Glutamatergic neuron (in vitro differentiated cells): ENCODE measurements around the gene MPL. TPM values are rescaled to one million over a fixed set of nuclear protein-coding genes. Genes with fewer than 3 reads are reported as not detected.
"Not testable (repeated sequence)": the region's sequence is repeated elsewhere in the genome, so short reads cannot be mapped to it uniquely, and the experiment has no call there.

ENCODE experiments used
- DNase-seq: peaks from one replicate; pipeline ENCODE4 v3.0.0; 2022
- H3K27ac Mint-ChIP-seq: one replicate; pipeline ENCODE4 v1.8.0; 2020; ENCODE audit warnings: mild to moderate bottlenecking, mixed read lengths, inconsistent platforms; ENCODE audit not compliant: unreplicated experiment
- H3K27me3 Mint-ChIP-seq: one replicate; pipeline ENCODE4 v1.8.0; 2020; ENCODE audit warnings: mild to moderate bottlenecking, moderate library complexity, mixed read lengths, inconsistent platforms; ENCODE audit not compliant: unreplicated experiment
- H3K36me3 Mint-ChIP-seq: one replicate; pipeline ENCODE4 v1.8.0; 2020; ENCODE audit warnings: mild to moderate bottlenecking, mixed read lengths, inconsistent platforms; ENCODE audit not compliant: unreplicated experiment
- H3K4me1 Mint-ChIP-seq: one replicate; pipeline ENCODE4 v1.8.0; 2020; ENCODE audit warnings: mild to moderate bottlenecking, low read depth, mixed read lengths, inconsistent platforms; ENCODE audit not compliant: unreplicated experiment
- H3K4me3 Mint-ChIP-seq: one replicate; pipeline ENCODE4 v1.8.0; 2020; ENCODE audit warnings: mild to moderate bottlenecking, mixed read lengths, inconsistent platforms; ENCODE audit not compliant: unreplicated experiment
- H3K9me3 Mint-ChIP-seq: one replicate; pipeline ENCODE4 v1.8.0; 2020; ENCODE audit warnings: mild to moderate bottlenecking, moderate library complexity, mixed read lengths, inconsistent platforms; ENCODE audit not compliant: unreplicated experiment
- total RNA-seq: library from RNA; stranded (reverse); fragmentation: NEBNext Ultra II Directional; extraction: Animal tissue kit (Norgen Biotek cat#: 25700); gene quantifications from one replicate; pipeline ENCODE4 v1.2.1, GENCODE V29; 2021; ENCODE audit not compliant: unreplicated experiment
- TF ChIP-seq, protein P1 (sequence below): fragments of 200-600 bp; sonication (generic); IDR thresholded peaks from one replicate; pipeline ENCODE4 v1.5.0; 2021; ENCODE audit not compliant: partially characterized antibody, unreplicated experiment

The MPL gene
- total RNA-seq, 1 donor from 2014 or later = not detected

DNA sequence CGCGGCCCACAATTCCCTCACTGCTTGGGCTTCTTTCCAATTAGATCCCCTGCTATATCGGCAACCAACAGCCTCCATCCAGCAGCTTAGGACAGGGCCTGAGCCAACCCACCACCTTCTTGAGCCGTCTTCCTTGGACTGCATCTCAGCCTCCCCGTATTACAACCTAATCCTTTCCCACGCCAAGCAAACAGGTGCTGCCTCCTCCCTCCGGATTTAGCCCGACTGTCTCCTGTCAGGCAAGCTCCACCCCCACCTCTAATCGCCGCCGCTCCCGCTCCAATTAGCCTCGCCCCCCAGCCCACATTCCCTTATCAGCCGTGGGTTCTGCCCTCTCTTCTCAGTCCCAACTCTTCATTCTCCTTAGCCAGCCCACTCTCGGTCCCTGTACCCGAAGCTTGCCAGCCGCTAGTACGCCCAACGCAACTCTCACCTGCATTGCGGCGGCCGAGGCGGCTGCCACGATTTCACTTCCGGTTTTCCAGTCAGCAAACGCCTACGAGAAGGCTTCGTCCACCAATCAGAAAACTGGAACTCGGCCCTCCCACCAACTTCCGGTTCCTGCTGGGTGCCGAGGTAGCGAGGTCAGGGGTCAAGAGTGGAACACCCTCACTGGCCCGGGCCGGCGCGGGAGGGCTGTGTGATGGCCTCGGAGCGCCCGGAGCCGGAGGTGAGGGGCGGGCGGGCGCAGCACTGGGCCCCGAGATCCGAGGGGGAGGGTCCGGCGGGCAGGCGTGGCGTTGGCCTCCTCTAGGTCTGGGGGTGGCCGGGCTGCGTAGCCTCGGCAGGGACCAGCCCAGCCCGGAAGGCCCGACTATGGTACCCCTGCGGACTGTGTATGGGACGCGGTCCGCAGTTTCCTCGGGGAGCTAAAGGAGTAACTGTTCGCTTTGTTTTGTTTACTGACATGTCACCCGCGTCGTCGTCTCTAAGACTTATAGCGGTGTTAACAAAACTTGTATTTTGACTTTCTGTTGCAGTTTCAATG is 52.0 kb downstream of the MPL start, which contains the start of the genes MED8 and SZT2:
Gene MED8, minus strand, starts transcription at position 475 of the 988 bp plus-strand sequence. Its CDS starts 36 bp downstream, at position 439.
Gene SZT2, plus strand, starts transcription at position 574 of the 988 bp plus-strand sequence. Its CDS starts 70 bp downstream, at position 644.
- Mint-ChIP-seq H3K36me3 (peaks cover 5% of the 10 kb centered on the region), H3K4me3 (peak within 1 kb of the TSS; percentile 100), H3K4me1 (peaks cover 11% of the 10 kb centered on the region), H3K27me3 (peaks cover 3% of the 10 kb centered on the region), H3K27ac (peak within 1 kb of the TSS; percentile 95), H3K9me3 (no peaks in the 10 kb centered on the region)
- DNase-seq = peak; percentile 96
- TF ChIP-seq, protein P1, sequence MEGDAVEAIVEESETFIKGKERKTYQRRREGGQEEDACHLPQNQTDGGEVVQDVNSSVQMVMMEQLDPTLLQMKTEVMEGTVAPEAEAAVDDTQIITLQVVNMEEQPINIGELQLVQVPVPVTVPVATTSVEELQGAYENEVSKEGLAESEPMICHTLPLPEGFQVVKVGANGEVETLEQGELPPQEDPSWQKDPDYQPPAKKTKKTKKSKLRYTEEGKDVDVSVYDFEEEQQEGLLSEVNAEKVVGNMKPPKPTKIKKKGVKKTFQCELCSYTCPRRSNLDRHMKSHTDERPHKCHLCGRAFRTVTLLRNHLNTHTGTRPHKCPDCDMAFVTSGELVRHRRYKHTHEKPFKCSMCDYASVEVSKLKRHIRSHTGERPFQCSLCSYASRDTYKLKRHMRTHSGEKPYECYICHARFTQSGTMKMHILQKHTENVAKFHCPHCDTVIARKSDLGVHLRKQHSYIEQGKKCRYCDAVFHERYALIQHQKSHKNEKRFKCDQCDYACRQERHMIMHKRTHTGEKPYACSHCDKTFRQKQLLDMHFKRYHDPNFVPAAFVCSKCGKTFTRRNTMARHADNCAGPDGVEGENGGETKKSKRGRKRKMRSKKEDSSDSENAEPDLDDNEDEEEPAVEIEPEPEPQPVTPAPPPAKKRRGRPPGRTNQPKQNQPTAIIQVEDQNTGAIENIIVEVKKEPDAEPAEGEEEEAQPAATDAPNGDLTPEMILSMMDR = no peak

DNA sequence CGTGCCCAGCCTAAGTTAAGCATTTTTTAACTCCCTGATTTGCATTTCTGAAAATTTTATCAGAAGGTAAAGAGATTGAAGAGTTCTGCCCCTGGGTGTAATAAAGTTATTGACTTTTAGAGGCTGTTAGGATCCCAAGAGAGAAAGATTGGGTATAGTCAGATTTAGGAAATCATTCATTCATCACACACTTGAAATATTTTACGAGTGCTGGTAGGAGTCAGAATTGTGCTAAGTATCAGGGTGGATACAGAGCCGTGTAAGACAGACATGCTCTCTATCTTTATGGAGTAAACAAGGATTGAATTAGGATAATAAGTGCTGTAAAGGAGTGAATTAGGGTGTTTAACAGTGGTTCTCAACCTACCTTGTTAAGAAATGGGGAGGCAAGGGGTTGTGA is 55.1 kb downstream of the MPL start:
- Mint-ChIP-seq H3K36me3 (no peaks in the 10 kb centered on the region), H3K9me3 (no peaks in the 10 kb centered on the region), H3K4me3 (no peak overlapping the region), H3K27me3 (peaks cover 3% of the 10 kb centered on the region), H3K27ac (no peak overlapping the region), H3K4me1 (peaks cover 9% of the 10 kb centered on the region)
- TF ChIP-seq, protein P1 = no peak
- no peak for DNase-seq

DNA sequence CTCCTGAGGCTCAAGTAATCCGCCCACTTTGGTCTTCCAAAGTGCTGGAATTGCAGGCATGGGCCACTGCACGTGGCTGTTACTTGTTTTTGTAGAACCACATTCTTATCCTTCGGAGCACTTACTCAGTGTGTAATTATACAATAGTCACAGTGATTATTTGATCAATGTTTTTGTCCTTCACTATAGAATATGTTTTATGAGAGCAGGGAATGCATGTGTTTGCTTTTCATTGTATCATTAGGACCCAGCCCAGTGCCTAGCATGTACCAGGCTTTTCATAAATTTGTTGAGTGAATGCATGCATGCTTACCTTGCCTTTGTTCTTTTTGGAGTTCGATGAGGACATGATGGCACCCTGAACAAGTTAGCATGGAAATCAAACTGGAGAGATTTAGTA is 57.9 kb downstream of the MPL start:
- Mint-ChIP-seq H3K27me3 (no peaks in the 10 kb centered on the region), H3K9me3 (no peaks in the 10 kb centered on the region), H3K4me3 (no peak overlapping the region), H3K27ac (no peak overlapping the region), H3K4me1 (no peaks in the 10 kb centered on the region), H3K36me3 (no peaks in the 10 kb centered on the region)
- DNase-seq = no peak
- TF ChIP-seq, protein P1 = no peak

DNA sequence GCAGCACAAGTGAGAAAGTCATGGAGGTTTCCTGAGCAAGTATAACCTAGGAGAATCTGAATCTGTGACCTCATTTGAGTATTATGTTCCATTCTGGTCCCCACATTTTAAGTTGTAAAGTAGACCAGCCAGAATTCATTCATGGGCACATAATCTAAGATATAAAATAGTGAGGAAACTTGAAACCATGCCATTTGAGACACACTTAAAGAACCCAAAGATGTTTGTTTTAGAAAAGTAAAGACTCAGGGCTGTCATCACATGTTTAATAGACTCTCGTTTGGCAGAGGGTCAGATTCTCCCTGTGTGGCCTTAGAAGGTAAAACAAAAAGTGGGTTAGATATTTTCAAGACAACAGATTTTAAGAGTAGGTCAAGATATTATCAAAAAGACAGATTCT is 58.4 kb downstream of the MPL start:
- TF ChIP-seq, protein P1 = no peak
- no peak for DNase-seq
- Mint-ChIP-seq H3K4me3 (no peak overlapping the region), H3K27me3 (no peaks in the 10 kb centered on the region), H3K36me3 (no peaks in the 10 kb centered on the region), H3K4me1 (no peaks in the 10 kb centered on the region), H3K9me3 (no peaks in the 10 kb centered on the region), H3K27ac (no peak overlapping the region)

DNA sequence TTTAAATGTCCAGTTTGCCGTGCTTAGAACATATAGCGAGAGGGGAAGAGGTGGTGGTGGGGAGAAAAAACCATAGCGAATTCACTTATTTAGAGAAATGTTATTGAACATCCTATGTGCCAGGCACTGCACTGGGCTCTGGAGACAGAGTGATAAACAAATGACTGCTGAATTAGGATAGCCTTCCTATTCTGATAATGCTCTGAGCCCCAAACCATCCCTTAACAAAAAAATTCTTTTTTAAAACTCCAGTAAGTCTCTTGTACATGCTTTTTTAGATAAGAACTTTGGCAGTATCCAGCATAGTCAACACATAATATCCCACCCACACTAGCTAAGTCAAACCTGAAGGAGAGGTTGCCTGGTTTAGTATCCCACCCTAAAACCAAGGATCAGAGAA is 60.6 kb downstream of the MPL start:
- no peaks in the 10 kb centered on the region for H3K36me3 Mint-ChIP-seq
- TF ChIP-seq, protein P1 = no peak
- H3K9me3 Mint-ChIP-seq = no peaks in the 10 kb centered on the region
- no peak overlapping the region for H3K4me3 Mint-ChIP-seq
- DNase-seq = no peak
- peaks cover 3% of the 10 kb centered on the region for H3K27me3 Mint-ChIP-seq
- no peaks in the 10 kb centered on the region for H3K4me1 Mint-ChIP-seq
- H3K27ac Mint-ChIP-seq = no peak overlapping the region

DNA sequence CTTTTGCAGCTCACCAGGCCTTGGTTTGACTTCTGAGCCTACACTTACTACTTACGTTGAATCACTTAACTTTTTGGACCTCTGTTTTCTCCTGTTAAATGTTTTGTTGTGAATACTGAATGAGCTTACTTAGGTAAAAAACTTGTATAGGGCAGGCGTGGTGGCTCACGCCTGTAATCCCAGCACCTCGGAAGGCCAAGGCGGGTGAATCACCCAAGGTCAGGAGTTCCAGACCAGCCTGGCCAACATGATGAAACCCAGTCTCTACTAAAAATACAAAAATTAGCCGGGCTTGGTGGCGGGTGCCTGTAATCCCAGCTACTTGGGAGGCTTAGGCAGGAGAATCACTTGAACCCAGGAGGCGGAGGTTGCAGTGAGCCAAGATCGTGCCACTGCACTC is 62.8 kb downstream of the MPL start:
- not testable (repeated sequence) for H3K36me3 Mint-ChIP-seq, H3K27me3 Mint-ChIP-seq, H3K9me3 Mint-ChIP-seq, DNase-seq, H3K4me1 Mint-ChIP-seq, H3K27ac Mint-ChIP-seq, H3K4me3 Mint-ChIP-seq
